ENCODE data around the gene SFMBT1.

- TF ChIP-seq REST (IDR thresholded peaks at IDR 0.05) (no peak), CTCF (IDR thresholded peaks at IDR 0.05; ENCODE audit: low read depth, low read length, missing input control) (no peak), ZBTB33 (IDR thresholded peaks at IDR 0.05) (no peak), MAX (IDR thresholded peaks at IDR 0.05) (no peak)
These were observed 20.1 kb upstream of the SFMBT1 start for GRCh38 chr3:53065841-53066480.

Measured in liver (tissue), 2 donors.